ENCODE measurements around the gene NOX3. TPM values are rescaled to one million over a fixed set of nuclear protein-coding genes. Genes with fewer than 3 reads are reported as not detected.

The NOX3 gene
- total and polyA plus RNA-seq, 10 of the 15 experiments (the other 5 are each of a cell fraction or from before 2014, with no cell fraction given) = not detected

- POLR2A ChIA-PET = no interaction called here
- no peak overlapping the region for H3K4me2 ChIP-seq (ENCODE audit: control insufficient read depth, insufficient read depth)
- TF ChIP-seq MEF2A (IDR thresholded peaks at IDR 0.05; ENCODE audit: insufficient read depth, low read depth, low read length) = no peak
- no peak for TF ChIP-seq RAD21 (IDR thresholded peaks at IDR 0.05; ENCODE audit: insufficient read depth, low read depth, low read length)
- TF ChIP-seq CREM (IDR thresholded peaks at IDR 0.05; ENCODE audit: low read depth) = no peak
- no peak for TF ChIP-seq IRF4 (IDR thresholded peaks at IDR 0.05; ENCODE audit: low read depth, low read length)
- TF ChIP-seq SREBF2 (IDR thresholded peaks at IDR 0.05; ENCODE audit: low read length) = no peak
- TF ChIP-seq TBL1XR1 (IDR thresholded peaks at IDR 0.05; ENCODE audit: low read depth, low read length) = no peak
- TF ChIP-seq ASH2L (IDR thresholded peaks at IDR 0.05; ENCODE audit: borderline replicate concordance, low read depth) = no peak
- TF ChIP-seq SPI1 (IDR thresholded peaks at IDR 0.05; ENCODE audit: borderline replicate concordance, insufficient read depth, low read depth, low read length) = no peak
- H3K4me3 ChIP-seq = no peak overlapping the region
- H3K27ac ChIP-seq (ENCODE audit: control insufficient read depth, insufficient read depth) = no peak overlapping the region
- no peak overlapping the region for H3K9ac ChIP-seq (ENCODE audit: control insufficient read depth, insufficient read depth, low read length)
- intact Hi-C loops (cut with micrococcal nuclease; ENCODE audit: unreplicated experiment) = no loop called here
- ATAC-seq (no peak), DNase-seq (ENCODE audit: low read depth, low spot score) (no peak), FAIRE-seq (no peak)
- no peaks in the 10 kb centered on the region for H4K20me1 ChIP-seq (ENCODE audit: control insufficient read depth, insufficient read depth)
- H2AFZ ChIP-seq (ENCODE audit: control insufficient read depth, low read depth, low read length) = no peak overlapping the region
- no TSS peak for BruUV-seq (replicated peaks)
- RAD21 ChIA-PET (ENCODE audit: unreplicated experiment) = no interaction called here
- CTCF ChIA-PET = no interaction called here
- WGBS (ENCODE audit: insufficient coverage, insufficient replicate concordance, low lambda C conversion rate, missing lambda C conversion rate) = 50% methylated on average over 5 of the region's 5 CpGs
- H3K79me2 ChIP-seq (ENCODE audit: control insufficient read depth, insufficient read depth, low read length) = no peaks in the 10 kb centered on the region
- SMC1A ChIA-PET (ENCODE audit: uncharacterized antibody, unreplicated experiment) = no interaction called here
- H3K27me3 ChIP-seq (replicated peaks in 1 of 2; ENCODE audit: control insufficient read depth in 2 of 2, insufficient read depth in 2 of 2, low read length in 1 of 2) = no peaks in the 10 kb centered on the region
- H3K4me1 ChIP-seq (ENCODE audit: control insufficient read depth, insufficient read depth, low read length) = no peaks in the 10 kb centered on the region
- no peaks in the 10 kb centered on the region for H3K36me3 ChIP-seq (ENCODE audit: control insufficient read depth in 2 of 2, insufficient read depth in 2 of 2, low read length in 1 of 2)
- in situ Hi-C loops (cut with MboI) = no loop called here
- H3K9me3 ChIP-seq (replicated peaks; ENCODE audit: control insufficient read depth, insufficient read depth, low read length) = no peaks in the 10 kb centered on the region
Measured at GRCh38 chr6:155396605-155397004, 59.0 kb downstream of the NOX3 start.

GRCh38 chr6:155395339-155395738, 60.3 kb downstream of the NOX3 start:
- no peak overlapping the region for H3K4me2 ChIP-seq (ENCODE audit: control insufficient read depth, insufficient read depth)
- no peak overlapping the region for H2AFZ ChIP-seq (ENCODE audit: control insufficient read depth, low read depth, low read length)
- RAD21 ChIA-PET (ENCODE audit: unreplicated experiment) = no interaction called here
- no peaks in the 10 kb centered on the region for H3K27me3 ChIP-seq (replicated peaks in 1 of 2; ENCODE audit: control insufficient read depth in 2 of 2, insufficient read depth in 2 of 2, low read length in 1 of 2)
- WGBS (ENCODE audit: insufficient coverage, insufficient replicate concordance, low lambda C conversion rate, missing lambda C conversion rate) = 95% methylated on average over 1 of the region's 1 CpG
- H3K79me2 ChIP-seq (ENCODE audit: control insufficient read depth, insufficient read depth, low read length) = no peaks in the 10 kb centered on the region
- in situ Hi-C loops (cut with MboI) (no loop called here), intact Hi-C loops (cut with micrococcal nuclease; ENCODE audit: unreplicated experiment) (no loop called here)
- no peak overlapping the region for H3K9ac ChIP-seq (ENCODE audit: control insufficient read depth, insufficient read depth, low read length)
- no peaks in the 10 kb centered on the region for H3K4me1 ChIP-seq (ENCODE audit: control insufficient read depth, insufficient read depth, low read length)
- no peak overlapping the region for H3K27ac ChIP-seq (ENCODE audit: control insufficient read depth, insufficient read depth)
- no TSS peak for BruUV-seq (replicated peaks)
- CTCF ChIA-PET = interaction anchor here (0.8 kb wide), 1 partner anchor 30 kb away, joined by 3 read pairs; no protein-coding TSS in a partner anchor
- no peak overlapping the region for H3K4me3 ChIP-seq
- DNase-seq (ENCODE audit: low read depth, low spot score) (no peak), ATAC-seq (no peak), FAIRE-seq (no peak)
- no peaks in the 10 kb centered on the region for H3K36me3 ChIP-seq (ENCODE audit: control insufficient read depth in 2 of 2, insufficient read depth in 2 of 2, low read length in 1 of 2)
- H4K20me1 ChIP-seq (ENCODE audit: control insufficient read depth, insufficient read depth) = no peaks in the 10 kb centered on the region
- SMC1A ChIA-PET (ENCODE audit: uncharacterized antibody, unreplicated experiment) = interaction anchor here (0.9 to 1.3 kb wide), 4 partner anchors 15 to 41 kb away, joined by 3 read pairs; no protein-coding TSS in a partner anchor
- POLR2A ChIA-PET = no interaction called here
- H3K9me3 ChIP-seq (replicated peaks; ENCODE audit: control insufficient read depth, insufficient read depth, low read length) = no peaks in the 10 kb centered on the region
- TF ChIP-seq FOS (IDR thresholded peaks at IDR 0.05; ENCODE audit: borderline replicate concordance, extremely low read depth, insufficient read length) (no peak), REST (IDR thresholded peaks at IDR 0.05; ENCODE audit: low read depth, low read length) (no peak), ELK1 (IDR thresholded peaks at IDR 0.05; ENCODE audit: low read depth, low read length) (no peak)
